Mucosa of gallbladder (tissue), 1 donor: ENCODE data around the gene PPM1D. TPM values are rescaled to one million over a fixed set of nuclear protein-coding genes. Genes with fewer than 3 reads are reported as not detected.
A peak's percentile ranks its signal among the peaks of the same experiment; 100 is the strongest.
"Not testable (repeated sequence)": the region's sequence is repeated elsewhere in the genome, so short reads cannot be mapped to it uniquely, and the experiment has no call there.

Experiments used
- DNase-seq: peaks from one replicate; pipeline ENCODE4 v3.0.0-alpha.2; 2020; ENCODE audit warnings: low spot score
- total RNA-seq: library from RNA; stranded (reverse); gene quantifications from one replicate; pipeline ENCODE4 v1.2.1, GENCODE V29; 2021
- donor health status: DM: no; HTN: no; CAD: no.

The PPM1D gene
- total RNA-seq, 1 donor from 2014 or later: 17.0 TPM

DNA sequence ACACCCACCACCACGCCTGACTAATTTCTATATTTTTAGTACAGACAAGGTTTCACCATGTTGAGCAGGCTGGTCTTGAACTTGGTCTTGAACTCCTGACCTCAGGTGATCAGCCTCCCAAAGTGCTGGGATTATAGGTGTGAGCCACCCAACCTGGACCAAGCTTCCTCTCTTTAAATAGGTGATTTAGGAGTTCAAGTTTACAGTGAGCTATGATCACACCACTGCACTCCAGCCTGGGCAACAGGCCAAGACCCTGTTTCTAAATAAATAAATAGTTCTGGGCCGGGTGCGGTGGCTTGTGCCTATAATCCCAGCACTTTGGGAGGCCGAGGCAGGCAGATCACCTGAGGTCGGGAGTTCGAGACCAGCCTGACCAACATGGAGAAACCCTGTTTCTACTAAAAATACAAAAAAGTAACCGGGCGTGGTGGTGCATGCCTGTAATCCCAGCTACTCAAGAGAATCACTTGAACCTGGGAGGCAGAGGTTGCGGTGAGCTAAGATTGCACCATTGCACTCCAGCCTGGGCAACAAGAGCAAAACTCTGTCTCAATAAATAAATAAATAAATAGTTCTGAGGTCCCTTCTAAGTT, 6.5 kb upstream of the PPM1D start:
- DNase-seq: not testable (repeated sequence)

DNA sequence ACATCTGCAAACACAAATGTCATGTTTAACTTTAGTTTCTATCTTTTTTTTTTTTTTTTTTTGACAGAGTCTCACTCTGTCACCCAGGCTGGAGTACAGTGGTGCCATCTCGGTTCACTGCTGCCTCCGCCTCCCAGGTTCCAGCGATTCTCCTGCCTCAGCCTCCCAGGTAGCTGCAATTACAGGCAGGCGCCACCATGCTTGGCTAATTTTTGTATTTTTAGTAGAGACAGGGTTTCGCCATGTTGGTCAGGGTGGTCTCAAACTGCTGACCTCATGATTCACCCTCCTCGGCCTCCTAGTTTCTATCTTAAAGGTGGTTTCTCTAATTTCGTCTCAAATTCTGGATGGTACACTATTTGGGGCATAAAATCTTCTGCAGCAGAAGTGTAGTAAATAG, 5.8 kb upstream of the PPM1D start:
- not testable (repeated sequence) for DNase-seq

DNA sequence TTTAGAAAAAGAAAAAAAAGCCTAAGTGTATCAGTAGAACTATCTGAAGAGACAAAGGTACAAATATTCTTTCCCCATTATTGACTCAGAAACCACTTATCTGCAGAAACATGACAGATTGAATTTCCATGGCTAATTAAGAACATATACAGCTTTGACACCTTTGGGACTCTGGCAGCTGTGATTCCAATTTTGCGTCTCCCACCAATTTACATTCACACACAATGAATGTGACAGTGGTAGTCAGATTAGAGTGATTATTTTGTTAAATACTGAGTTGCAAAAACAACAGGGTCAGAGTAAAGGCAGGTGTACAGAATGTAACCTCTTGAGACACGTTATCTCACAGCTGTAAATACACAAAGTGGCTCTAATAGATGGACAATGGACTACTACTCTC, 5.3 kb upstream of the PPM1D start:
- DNase-seq: no peak

DNA sequence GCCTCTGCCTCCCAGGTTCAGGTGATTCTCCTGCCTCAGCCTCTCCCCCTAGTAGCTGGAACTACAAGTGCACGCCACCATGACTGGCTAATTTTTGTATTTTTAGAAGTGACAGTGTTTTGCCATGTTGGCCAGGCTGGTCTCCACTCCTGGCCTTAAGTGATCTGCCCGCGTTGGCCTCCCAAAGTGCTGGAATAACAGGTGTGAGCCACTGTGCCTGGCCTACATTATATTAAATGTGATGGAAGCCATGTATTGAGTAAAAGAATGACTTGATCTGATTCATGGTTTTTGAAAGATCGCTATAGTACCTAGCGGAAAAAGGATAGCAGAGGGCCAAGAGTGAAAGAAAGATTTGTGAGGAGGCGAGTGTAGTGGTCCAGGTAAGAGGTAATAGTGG, 2.7 kb upstream of the PPM1D start:
- no peak for DNase-seq

DNA sequence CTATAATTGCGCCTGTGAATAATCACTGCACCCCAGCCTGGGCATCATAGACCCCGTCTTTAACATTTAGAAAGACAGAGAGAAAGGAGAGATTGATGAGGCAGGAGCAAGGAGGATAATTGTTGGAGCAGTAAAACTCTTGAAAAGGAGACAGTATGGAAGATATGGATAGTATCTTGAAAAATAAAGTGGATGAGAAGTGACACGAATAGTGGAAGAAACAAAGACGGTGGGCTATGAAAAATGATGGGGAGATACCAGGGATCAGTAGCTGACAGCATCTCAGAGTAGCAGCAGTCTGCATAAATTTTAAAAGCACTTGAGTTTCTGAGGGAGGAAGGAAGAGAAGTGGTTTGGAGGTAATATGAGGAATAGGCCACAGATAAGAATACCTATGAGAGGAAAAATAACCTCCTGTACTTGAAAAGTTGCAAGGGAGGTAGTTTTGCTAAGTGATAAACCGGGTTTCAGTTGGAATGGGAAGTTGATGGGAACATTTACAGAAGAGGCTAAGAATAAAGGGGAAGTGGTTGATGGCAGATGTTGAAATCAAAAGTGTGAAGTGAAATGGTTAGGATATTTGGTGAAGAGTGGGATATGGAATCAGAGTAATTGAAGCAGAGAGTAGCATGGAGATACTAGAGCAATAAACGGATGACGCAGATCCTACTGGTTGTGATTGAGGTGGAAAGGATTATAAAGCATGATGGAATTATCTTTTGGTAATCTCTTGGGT, 1.8 kb upstream of the PPM1D start:
- DNase-seq: no peak

DNA sequence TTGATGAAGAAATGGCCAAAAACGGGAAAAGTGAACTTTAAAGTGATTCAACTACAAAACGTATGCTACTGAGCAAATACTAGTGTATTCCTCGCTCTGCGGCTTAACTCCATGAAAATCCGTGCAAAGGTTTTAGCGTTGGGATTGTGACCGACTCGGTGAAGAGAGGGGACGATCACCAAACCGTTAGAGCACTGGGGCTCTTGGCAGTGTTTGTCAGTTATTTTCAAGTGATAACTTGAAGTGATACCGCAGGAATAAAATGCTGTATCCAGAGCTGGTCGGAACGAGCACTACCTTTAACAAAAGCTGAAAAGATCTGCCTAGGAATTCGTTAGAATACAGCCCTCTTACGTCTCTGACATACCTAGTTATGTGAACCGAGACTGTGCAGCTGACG, 773 bp upstream of the PPM1D start:
- DNase-seq: no peak

DNA sequence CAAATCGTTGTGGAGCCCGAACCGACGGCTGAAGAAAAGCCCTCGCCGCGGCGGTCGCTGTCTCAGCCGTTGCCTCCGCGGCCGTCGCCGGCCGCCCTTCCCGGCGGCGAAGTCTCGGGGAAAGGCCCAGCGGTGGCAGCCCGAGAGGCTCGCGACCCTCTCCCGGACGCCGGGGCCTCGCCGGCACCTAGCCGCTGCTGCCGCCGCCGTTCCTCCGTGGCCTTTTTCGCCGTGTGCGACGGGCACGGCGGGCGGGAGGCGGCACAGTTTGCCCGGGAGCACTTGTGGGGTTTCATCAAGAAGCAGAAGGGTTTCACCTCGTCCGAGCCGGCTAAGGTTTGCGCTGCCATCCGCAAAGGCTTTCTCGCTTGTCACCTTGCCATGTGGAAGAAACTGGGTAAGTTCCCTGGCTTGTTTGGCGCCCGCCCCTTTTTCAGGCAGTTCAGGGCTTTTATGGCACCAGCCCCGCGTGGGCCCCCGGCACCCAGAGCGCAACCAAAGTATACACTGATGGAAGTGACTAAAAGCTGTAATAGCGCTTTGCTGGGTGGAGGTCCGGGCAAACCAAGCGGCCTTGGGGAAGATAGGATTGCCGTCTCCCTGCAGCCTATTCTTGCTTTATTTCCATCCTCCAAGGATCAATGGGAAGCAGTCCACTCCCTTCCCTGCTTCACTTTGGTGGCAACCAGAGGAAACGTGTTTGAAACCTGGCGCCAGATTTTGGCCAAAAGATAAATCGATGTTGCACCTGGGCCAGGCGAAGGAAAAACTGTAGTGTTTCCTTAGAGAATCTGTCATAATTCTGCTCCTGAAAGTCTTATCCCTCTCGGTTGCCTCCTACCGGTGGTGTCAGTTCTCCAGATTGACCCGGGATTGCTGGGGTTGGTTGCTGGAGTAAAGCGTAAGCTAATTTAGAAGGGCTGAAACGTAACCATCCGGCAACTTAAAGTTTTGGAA, 775 bp downstream of the PPM1D start:
- DNase-seq: peak; percentile 85

DNA sequence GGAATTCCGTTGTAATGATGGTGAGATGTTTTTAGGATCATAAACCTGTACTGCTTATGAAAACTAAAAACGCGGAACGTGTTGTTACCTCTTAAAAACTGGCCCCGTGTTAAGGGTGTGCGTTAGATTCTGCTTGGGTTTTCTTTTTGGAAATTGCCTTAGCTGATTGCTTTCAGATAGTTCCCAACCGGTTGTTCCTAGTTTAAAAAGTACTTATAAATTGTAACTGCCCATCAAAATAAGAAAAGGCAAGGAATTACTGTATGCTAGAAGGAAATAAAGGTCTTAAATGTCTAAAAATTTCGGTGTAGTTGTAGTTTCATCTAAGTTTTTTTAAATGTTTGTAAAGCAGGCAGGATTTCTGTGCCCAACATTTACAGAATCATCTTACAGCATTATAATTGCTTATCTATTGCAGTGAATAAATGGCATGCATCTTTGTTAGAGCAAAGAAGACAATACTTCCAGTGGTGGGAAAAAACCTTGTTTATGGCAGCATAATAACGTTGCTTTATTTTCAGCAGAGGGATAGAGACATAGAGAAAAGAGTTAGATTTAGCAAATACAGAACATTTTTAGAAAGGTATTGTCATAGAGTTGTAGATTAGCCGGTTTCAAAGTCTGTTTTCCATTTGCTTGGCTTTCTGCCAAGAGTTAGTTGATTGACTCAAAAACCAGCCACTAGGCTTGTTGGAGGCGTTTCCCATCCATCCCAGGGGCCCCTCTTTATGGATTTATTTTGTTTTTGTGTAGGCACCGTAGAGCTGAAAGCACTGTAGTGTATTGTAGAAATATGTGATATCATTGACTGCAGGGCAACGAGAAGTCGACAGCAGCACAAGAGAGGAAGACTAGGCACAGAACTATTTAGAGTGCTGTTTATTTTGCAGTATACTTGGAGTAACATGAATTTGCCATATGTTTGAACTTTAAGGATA, 1.7 kb downstream of the PPM1D start:
- DNase-seq: peak; percentile 58

DNA sequence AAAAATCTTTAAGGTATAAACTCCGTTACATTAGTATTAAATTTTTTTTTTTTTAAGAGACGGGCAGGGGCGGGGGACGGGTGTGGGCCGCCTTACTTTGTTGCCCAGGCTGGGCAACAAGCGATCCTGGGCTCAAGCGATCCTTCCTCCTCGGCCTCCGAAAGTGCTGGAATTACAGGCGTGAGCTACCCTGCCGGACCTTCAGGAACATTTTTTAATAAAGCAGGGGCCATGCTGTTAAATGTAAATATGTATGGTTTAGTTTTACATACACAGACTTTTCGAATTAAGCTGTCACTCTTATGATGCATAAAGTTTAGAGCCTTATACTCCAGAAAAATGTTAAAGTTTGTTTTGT, 2.4 kb downstream of the PPM1D start:
- DNase-seq: no peak

DNA sequence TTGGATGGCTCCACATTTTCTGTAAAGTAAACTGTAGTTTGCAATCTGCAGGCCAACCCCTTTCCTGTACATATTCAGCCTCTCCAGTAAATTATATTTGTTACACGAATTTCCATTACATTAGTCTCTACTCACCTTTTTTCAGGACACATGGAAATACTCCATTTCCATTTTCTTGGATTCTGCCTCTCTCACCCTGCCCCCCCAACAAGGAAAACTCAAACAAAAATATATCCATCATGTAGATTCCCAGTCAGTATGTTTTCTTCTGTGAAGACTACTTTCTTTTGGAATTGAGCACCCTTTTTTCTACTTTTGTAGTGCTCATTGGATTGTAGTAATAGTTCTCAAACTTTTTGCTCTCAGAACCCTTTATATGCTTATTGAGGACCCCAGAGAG, 2.9 kb downstream of the PPM1D start:
- DNase-seq: no peak

DNA sequence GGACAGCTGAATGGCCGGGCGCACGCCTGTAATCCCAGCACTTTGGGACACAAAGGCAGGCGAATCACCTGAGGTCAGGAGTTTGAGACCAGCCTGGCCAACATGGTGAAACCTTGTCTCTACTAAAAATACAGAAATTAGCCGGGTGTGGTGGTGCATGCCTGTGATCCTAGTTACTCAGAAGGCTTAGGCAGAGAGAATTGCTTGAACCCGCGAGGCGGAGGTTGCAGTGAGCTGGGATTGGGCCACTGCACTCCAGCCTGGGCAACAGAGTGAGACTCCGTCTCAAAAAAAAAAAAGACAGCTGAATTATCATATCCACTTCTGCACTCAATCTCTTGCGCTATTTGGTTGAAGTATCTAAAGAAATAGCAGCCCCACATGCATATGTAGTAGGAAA, 3.5 kb downstream of the PPM1D start:
- DNase-seq: not testable (repeated sequence)

DNA sequence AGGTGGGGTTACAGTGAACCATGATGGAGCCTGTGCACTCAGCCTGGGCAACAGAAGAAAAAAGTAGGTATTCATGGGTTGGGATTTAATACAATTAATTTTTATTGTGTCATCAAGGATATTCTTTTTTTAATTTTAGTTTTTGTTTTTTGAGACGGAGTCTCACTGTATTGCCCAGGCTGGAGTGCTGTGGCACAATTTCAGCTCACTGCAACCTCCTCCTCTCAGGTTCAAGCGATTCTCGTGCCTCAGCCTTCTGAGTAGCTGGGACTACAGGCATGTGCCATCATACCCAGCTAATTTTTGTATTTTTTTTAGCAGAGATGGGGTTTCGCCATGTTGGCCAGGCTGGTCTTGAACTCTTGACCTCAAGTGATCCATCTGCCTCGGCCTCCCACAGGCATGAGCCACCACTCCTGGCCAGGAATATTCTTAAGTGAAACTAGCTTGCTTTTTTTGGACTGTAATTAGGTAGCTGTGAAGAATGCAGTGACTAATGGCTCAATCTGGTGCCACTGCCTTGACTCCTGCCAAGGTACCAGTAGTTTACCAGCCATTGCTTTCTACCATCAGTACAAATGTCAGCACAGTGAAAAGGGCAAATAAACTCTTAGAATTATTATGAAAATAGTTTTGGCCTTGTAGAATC, 4.8 kb downstream of the PPM1D start:
- no peak for DNase-seq

DNA sequence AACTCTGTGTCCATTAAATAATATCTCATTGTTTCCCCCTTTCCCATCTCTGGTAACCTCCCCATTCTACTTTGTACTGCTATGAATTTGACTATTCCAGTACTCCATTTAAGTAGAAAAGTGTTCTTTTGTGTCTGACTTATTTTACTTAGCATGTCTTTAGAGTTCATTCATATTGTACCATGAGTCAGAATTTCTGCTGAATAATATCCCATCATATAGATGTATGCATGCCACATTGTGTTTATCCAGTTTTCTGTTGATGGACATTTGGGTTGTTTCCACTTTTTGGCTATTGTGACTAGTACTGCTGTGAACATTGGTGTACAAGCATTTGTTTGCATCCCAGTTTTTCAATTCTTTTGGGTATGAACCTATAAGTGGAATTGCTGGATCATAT, 6.0 kb downstream of the PPM1D start:
- DNase-seq: no peak

DNA sequence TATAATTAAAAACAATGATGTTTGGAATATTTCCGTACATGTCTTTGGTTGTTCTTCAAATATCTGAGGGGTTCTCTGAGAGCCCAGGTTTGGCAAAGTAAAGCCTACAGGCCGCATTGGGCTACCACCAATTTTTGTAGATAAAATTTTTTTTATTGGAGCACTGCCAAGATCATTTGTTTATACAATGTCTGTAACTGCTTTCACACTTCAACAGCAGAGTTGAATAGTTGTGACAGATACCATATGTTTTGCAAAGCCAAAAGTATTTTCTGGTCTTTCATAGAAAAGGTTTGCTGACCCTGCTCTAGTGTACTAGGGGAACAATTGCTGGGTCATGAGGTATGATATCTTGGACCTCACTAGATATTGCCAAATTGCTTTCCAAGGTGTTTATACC, 10.5 kb downstream of the PPM1D start:
- no peak for DNase-seq

DNA sequence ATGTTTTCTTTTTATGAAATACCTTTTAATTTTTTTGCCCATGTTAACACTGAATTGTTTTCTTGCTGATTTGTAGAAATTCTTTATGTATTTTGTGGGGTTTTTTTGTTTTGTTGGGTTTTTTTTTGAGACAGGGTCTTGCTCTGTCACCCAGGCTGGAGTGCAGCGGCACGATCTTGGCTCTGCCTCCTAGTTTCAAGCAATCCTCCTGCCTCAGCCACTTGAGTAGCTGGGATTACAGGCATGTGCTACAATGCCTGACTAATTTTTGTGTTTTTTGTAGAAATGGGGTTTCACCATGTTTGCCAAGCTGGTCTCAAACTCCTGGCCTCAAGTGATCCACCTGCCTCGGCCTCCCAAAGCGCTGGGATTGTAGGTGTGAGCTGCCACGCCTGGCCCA, 11.3 kb downstream of the PPM1D start:
- DNase-seq: not testable (repeated sequence)

DNA sequence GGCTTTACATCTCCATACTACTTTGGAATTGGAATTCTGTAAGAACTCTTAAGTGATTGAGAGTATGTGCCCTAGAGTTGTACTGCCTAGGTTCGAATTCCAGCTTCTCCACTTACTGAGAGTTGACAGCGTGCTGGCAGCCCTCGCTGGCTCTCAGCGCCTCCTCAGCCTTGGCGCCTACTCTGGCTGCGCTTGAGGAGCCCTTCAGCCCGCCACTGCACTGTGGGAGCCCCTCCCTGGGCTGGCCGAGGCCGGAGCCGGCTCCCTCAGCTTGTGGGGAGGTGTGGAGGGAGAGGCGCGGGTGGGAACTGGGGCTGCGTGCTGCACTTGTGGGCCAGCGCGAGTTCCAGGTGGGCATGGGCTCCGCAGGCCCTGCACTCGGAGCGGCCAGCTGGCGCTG, 13.3 kb downstream of the PPM1D start:
- no peak for DNase-seq

DNA sequence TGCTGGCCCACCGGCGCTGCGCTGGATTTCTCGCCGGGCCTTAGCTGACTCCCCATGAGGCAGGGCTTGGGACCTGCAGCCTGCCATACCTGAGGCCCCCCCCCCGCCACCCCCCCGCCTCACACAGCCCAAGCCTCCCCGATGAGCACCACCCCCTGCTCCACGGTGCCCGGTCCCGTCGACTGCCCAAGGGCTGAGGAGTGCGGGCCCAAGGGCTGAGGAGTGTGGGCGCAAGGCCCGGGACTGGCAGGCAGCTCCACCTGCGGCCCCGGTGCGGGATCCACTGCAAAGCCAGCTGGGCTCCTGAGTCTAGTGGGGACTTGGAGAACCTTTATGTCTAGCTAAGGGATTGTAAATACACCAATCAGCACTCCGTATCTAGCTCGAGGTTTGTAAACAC, 13.8 kb downstream of the PPM1D start:
- not testable (repeated sequence) for DNase-seq

DNA sequence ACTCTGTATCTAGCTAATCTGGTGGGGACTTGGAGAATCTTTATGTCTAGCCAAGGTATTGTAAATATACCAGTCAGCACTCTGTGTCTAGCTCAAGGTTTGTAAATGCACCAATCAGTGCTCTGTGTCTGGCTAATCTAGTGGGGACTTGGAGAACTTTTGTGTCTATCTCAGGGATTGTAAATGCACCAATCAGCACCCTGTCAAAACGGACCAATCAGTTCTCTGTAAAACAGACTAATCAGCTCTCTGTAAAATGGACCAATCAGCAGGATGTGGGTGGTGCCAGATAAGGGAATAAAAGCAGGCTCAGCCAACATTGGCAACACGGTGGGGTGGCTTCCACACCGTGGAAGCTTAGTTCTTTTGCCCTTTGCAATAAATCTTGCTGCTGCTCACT, 14.3 kb downstream of the PPM1D start:
- DNase-seq: not testable (repeated sequence)

DNA sequence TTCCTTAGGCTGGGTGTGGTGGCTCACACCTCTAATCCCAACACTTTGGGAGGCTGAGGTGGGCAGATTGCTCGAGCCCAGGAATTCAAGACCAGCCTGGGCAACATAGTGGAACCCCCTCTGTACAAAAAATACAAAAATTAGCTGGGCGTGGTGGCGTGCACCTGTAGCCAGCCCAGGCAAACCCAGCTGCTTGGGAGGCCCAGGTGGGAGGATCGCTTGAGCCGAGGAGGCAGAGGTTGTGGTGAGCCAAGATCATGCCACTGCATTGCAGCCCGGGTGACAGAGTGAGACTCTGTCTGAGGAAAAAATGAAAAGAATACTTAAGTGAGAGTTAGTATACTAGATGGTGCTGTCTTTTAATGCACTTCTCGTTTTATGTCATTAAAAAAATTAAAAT, 15.1 kb downstream of the PPM1D start:
- DNase-seq: no peak

DNA sequence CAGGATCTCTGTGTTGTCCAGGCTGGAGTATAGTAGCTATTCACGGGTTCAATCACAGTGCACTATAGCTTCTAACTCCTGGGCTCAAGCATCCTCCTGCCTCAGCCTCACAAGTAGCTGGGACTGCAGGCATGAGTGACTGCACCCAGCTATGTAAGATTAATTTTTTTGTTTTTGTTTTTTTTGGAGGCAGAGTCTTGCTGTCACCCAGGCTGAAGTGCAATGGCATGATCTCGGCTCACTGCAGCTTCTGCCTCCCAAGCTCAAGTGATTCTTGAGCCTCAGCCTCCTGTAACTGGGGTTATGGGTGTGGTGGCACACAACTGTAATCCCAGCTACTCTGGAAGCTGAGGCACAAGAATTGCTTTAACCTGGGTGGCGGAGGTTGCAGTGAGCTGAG, 15.8 kb downstream of the PPM1D start:
- DNase-seq: no peak

DNA sequence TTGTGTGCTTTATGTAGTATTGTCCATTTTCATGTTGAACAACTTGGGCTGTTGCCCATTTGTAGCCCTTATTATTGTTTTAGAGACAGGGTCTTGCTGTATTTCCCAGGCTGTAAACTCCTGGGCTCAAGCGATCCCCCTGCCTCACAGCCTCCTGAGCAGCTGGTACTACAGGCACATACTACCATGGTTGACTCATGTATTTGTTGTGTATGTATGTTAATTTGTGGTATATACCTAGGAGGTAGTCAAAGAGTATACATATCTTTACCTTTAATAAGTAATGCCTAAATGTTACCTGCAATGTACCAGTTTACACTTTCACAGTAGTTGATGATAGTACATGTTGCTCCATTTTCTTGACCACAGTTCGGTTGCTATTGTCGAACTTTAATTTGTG, 18.1 kb downstream of the PPM1D start:
- DNase-seq: no peak
